Subcutaneous adipose tissue (tissue), 4 donors: ENCODE data around the gene ZNF540. TPM values are rescaled to one million over a fixed set of nuclear protein-coding genes. Genes with fewer than 3 reads are reported as not detected.

Experiments used
- CTCF ChIP-seq: fragments of 450-650 bp; IDR thresholded peaks from one replicate; pipeline ENCODE4 v1.5.1; 2016; ENCODE audit warnings: low read depth, mild to moderate bottlenecking, control low read depth, antibody characterized with exemption, moderate library complexity
- total RNA-seq, 4 donors: library from RNA; depleted of rRNA; stranded (reverse); fragments of >200 nt; gene quantifications; one replicate each; pipeline ENCODE4 v1.1.0, GENCODE V29; 2016

ZNF540 gene
- total RNA-seq, result 1 to 10 TPM; 2.1 to 3.4 (median 2.8) TPM

- TF ChIP-seq CTCF, result no peak
Measured at GRCh38 chr19:37594304-37594981, at the start of gene ZNF540, which contains the start of gene ZNF571. TSS of gene ZNF540 (plus strand) at chr19:37594876. CDS start at chr19:37598448, 3,572 bp downstream. TSS of gene ZNF571 (minus strand) at chr19:37594792. CDS start at chr19:37586676, 8,116 bp downstream.

GRCh38 chr19:37551129-37551993 lies 43.3 kb upstream of the ZNF540 start:
- TF ChIP-seq CTCF, result no peak

GRCh38 chr19:37563518-37563917 lies 31.2 kb upstream of the ZNF540 start:
- no peak for TF ChIP-seq CTCF

GRCh38 chr19:37564624-37565369 lies 29.9 kb upstream of the ZNF540 start:
- no peak for TF ChIP-seq CTCF

GRCh38 chr19:37565370-37565669 lies 29.4 kb upstream of the ZNF540 start:
- no peak for TF ChIP-seq CTCF

- TF ChIP-seq CTCF, result no peak
Measured at GRCh38 chr19:37572203-37572602, 22.5 kb upstream of the ZNF540 start.

- no peak for TF ChIP-seq CTCF
Measured at GRCh38 chr19:37583340-37583739, 11.3 kb upstream of the ZNF540 start.
